ENCODE results near the gene MAP3K15.
A peak's percentile ranks its signal among the peaks of the same experiment; 100 is the strongest.

Gene MAP3K15

DNA sequence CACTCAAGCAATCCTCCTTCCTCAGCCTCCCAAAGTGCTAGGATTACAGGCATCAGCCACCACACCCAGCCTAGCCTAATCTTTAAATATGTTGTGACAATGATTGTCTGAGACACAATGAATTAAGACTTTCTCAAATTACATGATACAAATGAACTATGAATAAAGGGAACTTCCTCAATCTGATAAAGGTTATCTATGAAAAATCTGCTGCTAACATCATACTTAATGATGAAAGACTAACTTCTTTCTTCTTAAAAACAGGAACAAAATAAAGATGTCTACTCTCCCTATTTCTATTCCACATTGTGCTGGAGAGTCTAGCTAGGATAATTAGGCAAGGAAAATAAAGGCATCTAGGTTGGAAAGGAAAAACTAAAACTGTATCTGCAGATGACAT lies 111.6 kb downstream of the MAP3K15 start:
- DNase-seq (ENCODE audit: low spot score) = no peak

GRCh38 chrX:19392703-19393102 lies 122.6 kb downstream of the MAP3K15 start:
- DNase-seq (ENCODE audit: low spot score) = no peak

- DNase-seq (ENCODE audit: low spot score) = no peak
These were observed 123.2 kb downstream of the MAP3K15 start for GRCh38 chrX:19392078-19392477.

DNA sequence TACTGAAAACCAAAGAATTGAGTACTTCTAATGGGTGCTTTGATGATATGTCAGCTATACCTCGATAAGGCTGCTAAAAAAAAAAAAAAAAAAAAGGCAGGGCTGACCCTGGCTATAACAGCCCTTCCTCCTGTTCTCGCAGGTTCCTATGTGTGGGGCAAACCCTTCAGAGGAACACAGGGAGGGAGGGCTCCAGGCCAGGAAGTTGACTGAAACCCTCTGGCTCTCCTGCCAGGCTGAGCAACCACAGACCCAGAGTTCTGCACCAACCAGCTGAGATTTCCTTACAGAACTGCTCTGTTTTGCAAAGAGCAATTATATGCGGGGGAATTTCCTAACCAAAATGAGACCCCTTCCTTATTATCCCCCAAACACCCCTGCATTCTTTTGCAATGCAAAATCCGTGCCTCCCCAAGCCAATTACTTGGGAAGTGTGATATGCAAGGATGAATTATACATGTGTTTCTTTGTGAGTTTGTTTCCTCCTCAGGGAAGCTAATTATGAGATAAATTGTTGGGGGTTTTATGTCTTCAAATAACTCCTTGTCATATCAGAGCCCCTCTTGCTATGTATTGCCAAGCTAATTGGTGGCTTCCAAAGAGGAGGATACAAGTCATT lies 126.0 kb downstream of the MAP3K15 start:
- no peak for DNase-seq (ENCODE audit: low spot score)

DNA sequence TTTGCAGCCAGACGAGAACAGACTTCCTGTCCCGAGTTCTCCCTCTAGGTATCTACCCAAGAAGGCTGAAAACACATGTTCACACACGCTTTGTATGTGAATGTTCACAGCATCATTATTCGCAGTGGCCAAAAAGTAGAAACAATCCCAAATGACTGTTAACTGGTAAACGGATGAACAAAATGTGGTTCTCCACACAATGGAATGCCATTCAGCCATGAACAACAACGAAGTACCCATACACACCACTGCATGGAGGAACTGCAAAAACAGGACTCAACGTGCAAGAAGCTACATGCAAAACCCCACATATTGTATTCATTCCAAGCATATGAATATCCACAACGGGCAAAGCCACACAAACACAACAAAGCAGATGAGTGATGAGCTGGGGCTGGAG lies 126.6 kb downstream of the MAP3K15 start:
- no peak for DNase-seq (ENCODE audit: low spot score)

DNA sequence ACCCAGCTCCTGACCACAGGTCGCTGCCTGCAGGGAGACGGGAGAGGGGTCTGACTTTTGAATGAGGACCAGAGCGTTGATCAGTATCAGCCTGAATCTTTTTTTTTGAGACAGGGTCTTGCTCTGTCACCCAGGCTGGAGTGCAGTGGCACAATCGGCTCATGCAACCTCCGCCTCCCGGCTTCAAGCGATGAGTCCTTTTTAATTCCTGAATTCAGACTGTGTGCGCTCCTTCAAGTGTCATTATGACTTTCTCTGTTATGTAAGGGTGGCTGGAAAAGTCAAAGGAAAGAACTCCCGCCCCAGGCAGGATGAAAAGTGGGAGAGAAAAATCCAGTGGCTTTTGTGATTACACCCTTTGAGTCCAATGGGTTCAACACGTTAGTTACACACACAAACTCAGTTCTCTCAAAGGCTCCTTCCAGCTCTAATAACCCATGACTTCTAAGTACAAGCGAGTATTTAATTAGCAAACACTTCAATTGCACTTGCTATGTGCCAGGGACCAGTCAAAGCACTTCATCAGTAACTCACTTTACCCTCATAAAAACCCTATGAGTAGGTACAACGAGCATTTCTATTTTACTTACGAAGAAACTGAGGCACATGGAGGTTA lies 127.1 kb downstream of the MAP3K15 start:
- DNase-seq (ENCODE audit: low spot score) = no peak

- no peak for DNase-seq (ENCODE audit: low spot score)
These were observed 128.6 kb downstream of the MAP3K15 start for GRCh38 chrX:19386679-19387078.

GRCh38 chrX:19382555-19383145 lies 132.7 kb downstream of the MAP3K15 start:
- peak; percentile 19 for DNase-seq (ENCODE audit: low spot score)

GRCh38 chrX:19381326-19381725 lies 134.0 kb downstream of the MAP3K15 start:
- DNase-seq (ENCODE audit: low spot score) = no peak

- DNase-seq (ENCODE audit: low spot score) = no peak
These were observed 137.5 kb downstream of the MAP3K15 start for GRCh38 chrX:19377799-19378198.

- DNase-seq (ENCODE audit: low spot score) = no peak
These were observed 139.8 kb downstream of the MAP3K15 start for GRCh38 chrX:19375546-19375945.

DNA sequence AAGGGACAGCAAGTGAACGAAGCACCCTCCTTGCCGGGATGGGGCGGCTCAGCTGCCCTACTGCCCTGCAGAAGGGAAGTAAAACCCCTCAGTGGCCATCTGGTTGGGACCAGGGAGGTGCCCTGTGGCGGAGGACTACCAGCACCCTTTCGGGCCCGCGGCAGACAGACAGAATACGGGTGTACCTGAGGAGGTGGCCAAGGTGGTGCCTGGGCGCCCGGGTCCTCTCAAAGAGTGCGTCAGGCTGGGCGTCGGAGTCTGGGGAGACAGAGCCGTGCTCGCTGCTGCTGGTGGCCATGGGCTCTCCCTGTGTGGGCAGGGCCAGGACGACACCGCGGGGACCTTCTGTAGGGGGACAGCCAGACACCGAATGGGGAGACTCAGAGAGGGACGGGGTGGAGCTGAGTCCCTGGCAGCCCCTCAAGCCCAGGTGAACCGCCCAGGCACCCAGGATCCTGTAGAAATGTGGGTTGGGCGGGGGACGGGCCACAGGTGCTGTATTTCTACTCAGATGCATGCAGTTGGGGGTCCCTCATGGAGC lies 141.9 kb downstream of the MAP3K15 start:
- DNase-seq (ENCODE audit: low spot score) = no peak

- no peak for DNase-seq (ENCODE audit: low spot score)
These were observed 142.6 kb downstream of the MAP3K15 start for GRCh38 chrX:19372547-19373331.

DNA sequence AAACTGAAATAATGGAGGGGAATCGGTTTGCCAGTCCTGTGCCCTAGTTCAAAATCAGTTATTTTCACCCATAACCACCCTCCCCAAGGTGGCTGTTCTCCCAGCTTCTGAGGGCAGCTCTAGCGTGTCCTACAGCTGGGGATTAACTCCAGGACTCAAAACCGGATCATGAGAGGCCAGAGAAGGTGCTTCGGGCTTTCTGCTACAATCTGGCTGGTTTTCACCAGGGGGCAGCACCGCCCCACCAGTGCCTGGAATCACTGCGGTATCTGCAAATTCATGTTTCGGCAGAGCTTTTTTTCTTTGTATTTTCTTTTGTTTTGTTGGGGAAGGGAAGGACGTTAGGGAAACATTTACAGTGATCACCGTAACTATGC lies 143.2 kb downstream of the MAP3K15 start:
- peak; percentile 78 for DNase-seq (ENCODE audit: low spot score)

DNA sequence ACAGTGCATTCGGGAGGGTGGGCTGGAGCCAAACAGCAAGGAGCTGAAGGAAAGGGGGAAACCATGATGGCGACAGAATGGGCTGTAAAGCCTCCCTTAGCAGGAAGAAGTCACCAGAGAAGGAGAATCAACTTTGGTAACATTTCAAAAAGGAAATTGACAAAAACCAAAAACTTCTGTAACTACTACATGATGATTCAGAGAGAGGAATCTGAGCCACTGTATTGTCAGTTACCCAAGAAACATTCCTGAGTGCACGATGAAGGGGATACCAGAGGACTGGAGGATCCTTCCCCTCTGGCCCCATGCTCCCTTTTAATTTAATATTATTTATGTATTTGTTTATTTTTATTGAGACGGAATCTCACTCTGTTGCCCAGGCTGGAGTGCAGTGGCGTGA lies 145.2 kb downstream of the MAP3K15 start:
- DNase-seq (ENCODE audit: low spot score) = no peak

DNA sequence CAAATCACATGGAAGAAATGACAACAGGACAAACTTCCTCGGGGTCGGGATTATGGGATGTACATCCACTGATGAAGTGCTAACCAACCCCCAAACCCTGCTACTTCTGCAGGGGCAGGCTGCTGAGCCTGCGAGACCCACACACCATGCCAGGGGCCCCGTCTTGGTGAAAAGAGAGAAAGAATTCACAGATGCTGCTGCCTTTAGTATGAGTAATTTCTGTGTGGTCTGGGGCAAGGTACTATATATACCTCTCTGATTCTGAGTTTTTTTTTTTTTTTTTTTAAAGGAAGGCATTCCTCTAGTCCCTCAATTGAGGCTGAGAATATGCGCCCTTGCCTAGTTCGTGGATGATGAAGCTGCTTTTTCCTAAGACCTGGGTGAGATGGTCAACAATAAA lies 146.7 kb downstream of the MAP3K15 start:
- no peak for DNase-seq (ENCODE audit: low spot score)

DNA sequence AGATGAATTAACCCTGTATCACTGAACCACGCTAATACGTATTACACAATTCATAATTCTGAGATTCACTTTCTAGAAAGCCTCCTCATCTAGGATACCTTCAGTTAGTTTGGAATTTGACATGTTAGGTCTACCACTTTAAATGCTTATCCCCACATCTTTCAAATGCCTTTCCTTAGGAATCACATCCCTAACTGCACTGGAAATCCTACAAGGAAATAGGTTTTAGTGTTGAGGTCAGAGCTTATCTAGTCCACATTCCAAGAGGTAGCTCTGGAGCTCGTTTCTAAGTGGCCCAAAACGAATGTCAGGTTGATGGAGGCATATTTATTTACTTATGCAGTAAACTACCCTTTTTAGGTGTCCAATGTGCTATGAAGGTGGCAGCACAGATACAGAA lies 153.6 kb downstream of the MAP3K15 start:
- no peak for DNase-seq (ENCODE audit: low spot score)

- no peak for DNase-seq (ENCODE audit: low spot score)
These were observed 154.4 kb downstream of the MAP3K15 start for GRCh38 chrX:19360903-19361302.

GRCh38 chrX:19358521-19358920 lies 156.8 kb downstream of the MAP3K15 start:
- DNase-seq (ENCODE audit: low spot score) = no peak

GRCh38 chrX:19354625-19355024 lies 160.7 kb downstream of the MAP3K15 start:
- DNase-seq (ENCODE audit: low spot score) = no peak

GRCh38 chrX:19350941-19351384 lies 164.3 kb downstream of the MAP3K15 start:
- no peak for DNase-seq (ENCODE audit: low spot score)

- DNase-seq (ENCODE audit: low spot score) = no peak
These were observed 166.0 kb downstream of the MAP3K15 start for GRCh38 chrX:19349264-19349663.

GRCh38 chrX:19347916-19348315 lies 167.4 kb downstream of the MAP3K15 start:
- DNase-seq (ENCODE audit: low spot score) = no peak

All from COLO829 (cell line).